K562 (cell line): ENCODE results near the gene LASP1. TPM values are rescaled to one million over a fixed set of nuclear protein-coding genes. Genes with fewer than 3 reads are reported as not detected.

Experiments
- BRD9 ChIP-seq: fragments of 450-650 bp; IDR thresholded peaks from 2 replicates; pipeline ENCODE4 v1.6.1; 2018; ENCODE audit warnings: low read depth; ENCODE audit not compliant: partially characterized antibody
- E2F1 ChIP-seq: sonication (generic); formaldehyde crosslinking; IDR thresholded peaks from 2 replicates; pipeline ENCODE4 v1.8.1; 2023; ENCODE audit warnings: mild to moderate bottlenecking, missing genetic modification reagents, moderate library complexity
- EWSR1 ChIP-seq: fragments of 450-650 bp; IDR thresholded peaks from 2 replicates; pipeline ENCODE4 v1.6.1; 2018; ENCODE audit warnings: borderline replicate concordance, mild to moderate bottlenecking, low read depth, moderate library complexity; ENCODE audit not compliant: partially characterized antibody
- LARP7 ChIP-seq: fragments of 450-650 bp; IDR thresholded peaks from 2 replicates; pipeline ENCODE4 v1.6.1; 2016
- NFIC ChIP-seq: fragments of 450-650 bp; IDR thresholded peaks from 2 replicates; pipeline ENCODE4 v1.6.1; 2017; ENCODE audit warnings: mild to moderate bottlenecking, inconsistent platforms
- NR0B1 ChIP-seq: fragments of 450-650 bp; IDR thresholded peaks from one replicate; pipeline ENCODE4 v1.6.1; 2018; ENCODE audit warnings: mild to moderate bottlenecking, moderate library complexity; ENCODE audit not compliant: partially characterized antibody
- NR2C2 ChIP-seq, 2 experiments: fragments of 200-800 bp in 1 of 2; sonication (Bioruptor generic) in 1 of 2; sonication (generic) in 1 of 2; formaldehyde crosslinking in 1 of 2; IDR thresholded peaks; 2 replicates each; pipeline versions ENCODE4 v1.6.1 to v1.8.0; 2016 to 2022; ENCODE audit warnings: mild to moderate bottlenecking in 1 of 2, missing compliant biosample characterization in 1 of 2, missing genetic modification characterization in 1 of 2, missing genetic modification reagents in 1 of 2
- SMARCA4 ChIP-seq: fragments of 450-650 bp; IDR thresholded peaks from 2 replicates; pipeline ENCODE4 v1.6.1; 2016
- STAT5A ChIP-seq: IDR thresholded peaks from 2 replicates; pipeline ENCODE4 v1.6.1; 2012; ENCODE audit warnings: low read length, inconsistent platforms, borderline replicate concordance
- ZC3H8 ChIP-seq: fragments of 450-650 bp; IDR thresholded peaks from 2 replicates; pipeline ENCODE4 v1.6.1; 2017
- ZKSCAN8 ChIP-seq: fragments of 200-800 bp; sonication (Bioruptor generic); IDR thresholded peaks from 2 replicates; pipeline ENCODE4 v1.6.1; 2016; ENCODE audit warnings: missing genetic modification characterization, missing compliant biosample characterization
- ZNF311 ChIP-seq: fragments of 250-450 bp; sonication (Bioruptor Pico); IDR thresholded peaks from 2 replicates; pipeline ENCODE4 v1.4.0; 2020; ENCODE audit warnings: mild to moderate bottlenecking, moderate library complexity
- polyA plus RNA-seq, 8 experiments: library from polyadenylated mRNA; depleted of rRNA in 4 of 8; stranded (reverse) in 5 of 8; unstranded in 3 of 8; fragments of >200 nt; fragmentation: Nextera tagmentation in 2 of 8; fragmentation: Illumina TruSeq in 1 of 8; extraction: Ambion mirVana in 2 of 8; extraction: Trizol in 1 of 8; gene quantifications; 2 replicates each; pipeline versions ENCODE4 v1.2.1 to v1.2.3, GENCODE V29; 2011 to 2014; ENCODE audit warnings: inconsistent platforms in 1 of 8, missing spikeins in 1 of 8
- total RNA-seq, 7 experiments: library from RNA; depleted of rRNA in 6 of 7; stranded (reverse); fragments of >200 nt in 6 of 7; fragmentation: Illumina TruSeq in 2 of 7; extraction: Trizol in 2 of 7; gene quantifications; 2 replicates each; pipeline versions ENCODE4 v1.2.1 to v1.2.3, GENCODE V29; 2011 to 2021; ENCODE audit warnings: low replicate concordance in 1 of 7
- TF ChIP-seq, protein P1 (sequence below): sonication (generic); IDR thresholded peaks from 2 replicates; pipeline ENCODE4 v1.6.1; 2016
- TF ChIP-seq, protein P2 (sequence below), 2 experiments: fragments of 450-650 bp; IDR thresholded peaks; 2 replicates each; pipeline ENCODE4 v1.6.1; 2016
- TF ChIP-seq, protein P3 (sequence below), 2 experiments: IDR thresholded peaks; 2 replicates each; pipeline ENCODE4 v1.6.1; 2012; ENCODE audit warnings: improper control_type of control experiment in 2 of 2, low read depth in 2 of 2, low read length in 2 of 2, borderline replicate concordance in 1 of 2

Gene LASP1
- total and polyA plus RNA-seq, 9 of the 15 experiments (the other 6 are each of a cell fraction or from before 2014, with no cell fraction given), result 23.0 to 125 (median 55.3) TPM

GRCh38 chr17:38867968-38868816, 1.7 kb upstream of the LASP1 start (continued):
- TF ChIP-seq NR2C2 (CRISPR knock-in tag; IDR thresholded peaks at IDR 0.05) (no peak), NR2C2 (tag; IDR thresholded peaks at IDR 0.05) (peak; percentile 79), LARP7 (no peak), SMARCA4 (peak; percentile 9; the same call in 1 of the 2 replicates), EWSR1 (no peak), NR0B1 (no peak), STAT5A (no peak), NFIC (peak; percentile 51), ZNF311 (no peak), ZKSCAN8 (peak; percentile 54; the same call in 1 of the 2 replicates), BRD9 (peak; percentile 55), E2F1 (CRISPR knock-in tag) (no peak), ZC3H8 (no peak)
- TF ChIP-seq, protein P1, sequence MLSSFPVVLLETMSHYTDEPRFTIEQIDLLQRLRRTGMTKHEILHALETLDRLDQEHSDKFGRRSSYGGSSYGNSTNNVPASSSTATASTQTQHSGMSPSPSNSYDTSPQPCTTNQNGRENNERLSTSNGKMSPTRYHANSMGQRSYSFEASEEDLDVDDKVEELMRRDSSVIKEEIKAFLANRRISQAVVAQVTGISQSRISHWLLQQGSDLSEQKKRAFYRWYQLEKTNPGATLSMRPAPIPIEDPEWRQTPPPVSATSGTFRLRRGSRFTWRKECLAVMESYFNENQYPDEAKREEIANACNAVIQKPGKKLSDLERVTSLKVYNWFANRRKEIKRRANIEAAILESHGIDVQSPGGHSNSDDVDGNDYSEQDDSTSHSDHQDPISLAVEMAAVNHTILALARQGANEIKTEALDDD, result peak; percentile 19; the same call in 1 of the 2 replicates
- TF ChIP-seq, protein P2, sequence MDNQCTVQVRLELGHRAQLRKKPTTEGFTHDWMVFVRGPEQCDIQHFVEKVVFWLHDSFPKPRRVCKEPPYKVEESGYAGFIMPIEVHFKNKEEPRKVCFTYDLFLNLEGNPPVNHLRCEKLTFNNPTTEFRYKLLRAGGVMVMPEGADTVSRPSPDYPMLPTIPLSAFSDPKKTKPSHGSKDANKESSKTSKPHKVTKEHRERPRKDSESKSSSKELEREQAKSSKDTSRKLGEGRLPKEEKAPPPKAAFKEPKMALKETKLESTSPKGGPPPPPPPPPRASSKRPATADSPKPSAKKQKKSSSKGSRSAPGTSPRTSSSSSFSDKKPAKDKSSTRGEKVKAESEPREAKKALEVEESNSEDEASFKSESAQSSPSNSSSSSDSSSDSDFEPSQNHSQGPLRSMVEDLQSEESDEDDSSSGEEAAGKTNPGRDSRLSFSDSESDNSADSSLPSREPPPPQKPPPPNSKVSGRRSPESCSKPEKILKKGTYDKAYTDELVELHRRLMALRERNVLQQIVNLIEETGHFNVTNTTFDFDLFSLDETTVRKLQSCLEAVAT (IDR thresholded peaks at IDR 0.05), result peak in 1 of 2 experiments; percentile 79; a peak in 2 of 4 replicates
- TF ChIP-seq, protein P3, sequence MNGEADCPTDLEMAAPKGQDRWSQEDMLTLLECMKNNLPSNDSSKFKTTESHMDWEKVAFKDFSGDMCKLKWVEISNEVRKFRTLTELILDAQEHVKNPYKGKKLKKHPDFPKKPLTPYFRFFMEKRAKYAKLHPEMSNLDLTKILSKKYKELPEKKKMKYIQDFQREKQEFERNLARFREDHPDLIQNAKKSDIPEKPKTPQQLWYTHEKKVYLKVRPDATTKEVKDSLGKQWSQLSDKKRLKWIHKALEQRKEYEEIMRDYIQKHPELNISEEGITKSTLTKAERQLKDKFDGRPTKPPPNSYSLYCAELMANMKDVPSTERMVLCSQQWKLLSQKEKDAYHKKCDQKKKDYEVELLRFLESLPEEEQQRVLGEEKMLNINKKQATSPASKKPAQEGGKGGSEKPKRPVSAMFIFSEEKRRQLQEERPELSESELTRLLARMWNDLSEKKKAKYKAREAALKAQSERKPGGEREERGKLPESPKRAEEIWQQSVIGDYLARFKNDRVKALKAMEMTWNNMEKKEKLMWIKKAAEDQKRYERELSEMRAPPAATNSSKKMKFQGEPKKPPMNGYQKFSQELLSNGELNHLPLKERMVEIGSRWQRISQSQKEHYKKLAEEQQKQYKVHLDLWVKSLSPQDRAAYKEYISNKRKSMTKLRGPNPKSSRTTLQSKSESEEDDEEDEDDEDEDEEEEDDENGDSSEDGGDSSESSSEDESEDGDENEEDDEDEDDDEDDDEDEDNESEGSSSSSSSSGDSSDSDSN (IDR thresholded peaks at IDR 0.05; ENCODE audit: borderline replicate concordance in 1 of 2, low read depth in 2 of 2, low read length in 2 of 2), result 0 out of 4 replicates have a peak, but pooled peaks of 1 of the 2 experiments have one; percentile 35
